Stimulated activated naive CD4-positive, alpha-beta T cell (primary cell): Measurements from ENCODE around the gene PTPRT.

ENCODE experiments used
- DNase-seq, 6 experiments: peaks; one replicate each; lab custom pipeline; 2025; lab: John Stamatoyannopoulos, UW

Gene PTPRT

DNA sequence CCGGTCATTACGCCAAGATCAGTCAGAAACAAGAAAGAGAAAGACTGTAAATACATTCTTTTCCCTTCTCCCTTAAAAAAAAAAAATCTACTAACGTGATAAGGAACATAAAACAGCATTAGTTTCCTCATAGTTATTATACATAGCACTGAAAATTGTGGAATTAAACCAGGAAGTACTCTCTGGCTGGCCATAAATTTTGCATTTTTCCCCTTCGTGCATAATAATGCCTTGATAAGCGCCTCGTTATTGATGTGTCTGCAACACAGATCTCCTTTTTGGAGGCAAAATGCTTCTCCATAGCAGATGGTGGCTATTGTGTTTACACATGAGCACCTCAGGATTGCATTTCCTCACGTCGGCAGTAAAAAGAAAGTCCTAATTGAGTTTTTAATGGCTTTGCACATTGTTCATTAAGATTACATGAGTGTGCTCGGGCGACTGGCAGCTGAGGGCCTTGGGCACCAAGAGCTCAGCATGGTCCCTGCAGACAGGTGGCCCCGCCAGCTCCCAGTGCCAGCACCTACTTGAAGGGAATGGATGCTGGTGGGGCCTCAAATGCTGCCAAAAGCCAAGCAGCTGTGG, 394.5 kb downstream of the PTPRT start:
- DNase-seq: no peak

DNA sequence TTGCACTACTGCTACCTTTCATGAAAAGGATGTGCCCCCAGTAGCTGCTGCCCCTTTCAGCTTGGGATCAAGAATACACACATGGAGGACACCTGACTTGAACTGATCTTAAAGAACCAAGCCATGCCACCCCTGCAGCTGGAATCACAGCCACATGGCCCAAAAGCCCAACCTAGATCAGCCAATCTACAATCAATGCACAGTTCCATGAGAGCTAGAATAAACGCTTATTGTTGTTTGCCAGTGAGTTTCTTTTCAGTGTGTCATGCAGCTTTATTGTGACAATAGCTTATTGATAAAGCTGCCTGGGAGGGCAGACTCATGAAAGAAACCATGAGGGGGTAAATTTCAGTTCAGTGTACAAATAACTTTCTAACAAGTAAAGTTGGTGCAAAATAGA, 397.7 kb downstream of the PTPRT start:
- DNase-seq: no peak

DNA sequence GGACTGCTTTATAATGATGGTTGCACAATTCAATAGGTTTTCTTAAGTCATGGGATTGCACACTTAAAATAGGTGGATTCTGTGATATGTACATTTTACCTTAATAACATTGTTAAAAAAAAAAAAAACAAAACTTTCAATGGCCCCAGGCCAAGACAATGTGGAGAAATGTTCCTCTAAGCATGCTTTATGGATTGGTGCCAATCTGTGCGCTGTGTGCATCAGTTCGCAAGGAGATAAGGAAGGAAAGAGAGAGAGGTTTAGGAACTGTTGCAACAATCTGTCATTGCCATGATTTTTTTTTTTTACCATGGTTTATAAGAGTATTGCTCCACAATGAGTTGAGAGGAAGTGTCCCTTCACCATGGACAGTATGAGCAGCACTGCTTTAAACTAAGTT, 399.6 kb downstream of the PTPRT start:
- DNase-seq: no peak

DNA sequence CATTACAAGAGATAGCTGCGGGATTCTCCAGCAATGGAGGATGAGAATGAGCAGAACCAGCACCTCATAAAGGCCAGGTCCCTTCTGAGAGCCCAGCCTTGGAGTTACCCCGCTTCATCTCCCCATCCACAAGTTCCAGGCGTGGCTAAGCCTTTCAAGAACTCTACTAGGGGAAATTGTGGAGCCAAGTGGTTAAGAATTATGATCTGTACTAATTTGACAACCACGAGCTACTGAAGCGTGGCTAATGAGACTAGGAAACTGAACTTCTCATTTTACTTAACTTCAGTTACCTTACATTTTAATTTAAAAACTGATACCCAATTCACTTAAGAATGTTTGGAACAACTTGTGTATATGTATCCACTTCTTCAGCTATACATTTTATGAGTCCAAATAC, 401.0 kb downstream of the PTPRT start:
- no peak for DNase-seq

DNA sequence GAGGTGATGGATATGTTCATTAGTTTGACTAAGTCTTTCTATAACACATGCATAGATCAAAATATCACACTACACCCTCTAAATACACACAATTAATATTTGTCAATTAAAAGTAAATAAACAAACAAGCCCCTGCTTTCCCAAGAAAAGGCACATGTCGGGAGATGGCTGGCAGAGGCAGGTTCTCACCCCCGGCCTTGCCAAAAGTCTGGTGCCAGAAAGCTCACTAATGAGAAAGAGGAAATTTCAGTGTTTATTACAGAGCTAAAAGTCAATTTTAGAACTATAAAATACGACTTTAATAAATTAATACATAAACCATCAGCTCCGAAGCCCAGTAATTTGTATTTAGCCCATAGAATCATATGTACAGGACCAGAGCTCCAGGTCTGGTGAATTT, 404.7 kb downstream of the PTPRT start:
- no peak for DNase-seq

DNA sequence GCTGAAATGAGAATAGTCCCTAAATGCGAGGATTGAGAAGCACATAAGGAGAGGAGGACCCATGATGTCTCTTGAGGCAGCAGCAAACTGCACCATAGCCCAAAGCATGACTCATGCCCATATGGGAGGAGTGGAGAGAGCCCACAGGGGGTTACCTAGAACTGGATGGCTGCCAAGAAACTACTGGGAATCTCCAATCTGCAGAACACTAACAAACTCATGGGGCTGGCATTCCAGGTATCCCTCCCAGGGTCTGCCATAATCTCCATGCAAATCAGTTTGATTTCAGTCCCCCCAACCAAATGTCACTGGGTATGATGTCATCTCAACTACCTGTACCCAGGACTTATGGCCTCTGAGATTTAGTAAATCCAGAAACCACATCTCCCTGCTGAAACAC, 410.5 kb downstream of the PTPRT start:
- no peak for DNase-seq

DNA sequence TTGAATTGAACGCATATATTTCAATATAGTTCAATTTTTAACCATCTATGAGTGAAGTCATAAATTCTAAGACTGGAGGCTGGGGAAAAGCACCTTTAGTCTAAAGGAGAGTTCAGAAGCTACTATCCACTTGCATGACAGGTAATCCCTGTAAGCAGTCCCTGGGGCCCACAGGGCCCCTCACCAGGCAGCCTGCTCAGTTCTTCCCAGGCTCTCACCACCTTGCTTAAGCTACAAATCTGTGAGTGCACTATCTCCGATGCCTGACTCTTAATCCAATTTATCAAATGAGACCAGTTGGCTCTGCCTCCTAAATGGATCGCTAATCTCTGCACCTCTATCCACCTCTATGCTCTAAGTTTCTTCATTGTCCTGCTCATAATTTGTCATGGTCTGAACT, 413.8 kb downstream of the PTPRT start:
- DNase-seq: no peak

DNA sequence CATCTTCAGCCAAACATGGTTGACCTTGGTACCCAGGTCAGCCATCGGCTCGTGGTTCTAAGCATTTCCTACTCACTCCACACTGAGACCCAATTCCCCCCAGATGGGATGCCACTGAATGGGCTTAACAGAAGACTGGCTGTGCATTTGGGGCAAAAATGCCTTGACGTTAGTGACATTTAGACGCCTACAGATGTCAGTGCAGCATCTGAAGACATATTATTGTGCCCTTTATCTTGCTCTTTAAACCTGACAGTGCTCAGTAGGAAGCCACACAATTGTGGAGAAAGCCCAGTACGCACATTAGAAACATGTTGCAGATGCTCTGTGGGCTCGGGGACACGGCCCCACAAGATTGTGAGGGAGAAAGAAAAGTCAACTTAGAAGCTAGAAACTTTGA, 414.7 kb downstream of the PTPRT start:
- DNase-seq: no peak

DNA sequence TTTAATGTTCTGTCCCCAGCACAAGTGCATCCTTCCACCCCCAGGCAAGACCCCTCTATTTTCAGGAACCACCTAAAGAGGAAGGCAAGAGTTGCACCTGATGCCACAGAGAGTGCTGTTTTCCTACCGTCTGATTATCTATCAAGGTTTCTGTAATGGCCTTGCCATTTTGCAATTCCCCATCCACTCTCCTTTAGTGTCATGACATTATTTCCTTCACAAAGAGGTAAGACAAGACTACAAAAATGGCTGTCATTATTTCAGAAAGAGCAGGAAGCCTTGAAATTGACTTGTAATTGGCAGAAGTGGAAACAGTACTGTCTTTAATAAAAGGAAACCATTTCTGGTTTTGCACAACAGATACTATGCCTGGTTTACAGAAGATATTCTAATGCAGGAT, 426.7 kb downstream of the PTPRT start:
- DNase-seq: no peak

DNA sequence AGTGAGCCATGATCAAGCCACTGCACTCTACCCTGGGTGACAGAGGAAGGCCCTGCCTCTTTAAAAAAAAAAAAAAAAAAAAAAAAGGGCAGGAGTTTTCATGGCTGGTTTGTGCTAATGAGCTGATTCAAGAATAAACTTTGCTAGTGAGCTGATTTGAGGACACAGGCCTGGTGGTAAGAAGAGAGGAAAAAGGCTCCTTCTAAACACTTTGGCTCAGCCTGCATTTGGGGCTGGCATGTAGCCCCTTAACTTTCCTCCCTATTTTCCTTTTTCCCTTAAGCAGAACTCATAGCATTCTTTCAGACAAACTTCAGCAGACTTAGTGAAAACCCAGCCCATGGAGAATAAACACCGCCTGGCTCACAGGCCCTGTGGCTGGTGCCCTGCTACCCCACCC, 432.7 kb downstream of the PTPRT start:
- no peak for DNase-seq

DNA sequence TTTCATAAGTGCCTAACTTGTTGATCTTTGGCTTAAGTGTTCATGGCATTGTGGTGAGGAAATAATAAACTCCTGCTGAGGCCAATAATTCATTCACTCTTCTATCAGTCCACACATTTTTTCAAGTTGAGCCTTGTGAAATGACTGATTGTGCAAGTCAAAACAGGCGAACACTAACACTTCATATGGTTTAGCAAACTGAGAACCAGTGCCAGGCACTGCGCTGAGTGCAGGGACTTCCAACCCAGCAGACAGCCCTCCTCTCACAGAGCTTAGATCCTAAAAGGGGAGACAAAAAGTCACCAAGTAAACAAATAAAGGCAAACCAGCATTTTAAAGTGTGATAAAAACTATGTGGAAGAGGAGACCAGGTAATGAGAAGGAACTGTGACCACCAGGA, 435.0 kb downstream of the PTPRT start:
- DNase-seq: no peak

DNA sequence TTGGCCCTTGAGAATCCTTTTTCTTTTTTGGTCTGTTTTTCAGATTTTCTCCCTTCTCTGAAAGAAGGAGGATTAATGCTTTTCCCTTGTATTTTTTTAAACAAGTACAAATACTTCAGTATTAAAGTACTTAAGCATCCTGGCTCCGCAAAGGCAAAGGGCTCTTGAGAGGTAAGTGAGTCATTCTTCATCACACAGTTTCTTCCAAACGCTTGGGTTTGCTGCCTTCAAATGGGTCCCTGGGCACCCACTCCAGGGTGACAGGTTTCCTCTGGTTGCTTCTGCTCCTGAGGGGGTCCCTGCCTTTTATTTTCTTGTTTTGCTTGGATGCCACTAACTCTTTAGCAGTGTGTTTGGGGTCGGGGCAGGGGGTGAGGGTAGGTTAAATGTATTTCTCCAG, 437.1 kb downstream of the PTPRT start:
- DNase-seq: no peak

DNA sequence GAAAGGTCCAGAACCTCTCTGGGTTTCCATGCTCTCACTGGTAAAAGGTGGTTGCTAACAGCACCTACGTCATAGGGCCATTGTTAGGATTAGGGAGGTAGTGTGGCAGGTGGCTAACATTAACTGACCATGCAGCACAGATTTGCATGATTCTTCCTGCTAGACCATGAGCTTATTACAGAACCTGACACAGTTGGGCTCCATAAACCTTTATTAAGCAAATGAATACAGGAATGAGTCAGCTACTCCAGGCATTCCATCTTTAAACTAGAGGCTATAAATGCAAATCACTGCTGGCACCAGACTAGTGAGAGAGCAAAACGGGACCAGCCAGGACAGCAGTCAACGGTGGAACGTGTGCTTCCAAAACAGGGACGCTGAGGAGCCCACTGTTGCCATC, 440.1 kb downstream of the PTPRT start:
- DNase-seq: no peak

DNA sequence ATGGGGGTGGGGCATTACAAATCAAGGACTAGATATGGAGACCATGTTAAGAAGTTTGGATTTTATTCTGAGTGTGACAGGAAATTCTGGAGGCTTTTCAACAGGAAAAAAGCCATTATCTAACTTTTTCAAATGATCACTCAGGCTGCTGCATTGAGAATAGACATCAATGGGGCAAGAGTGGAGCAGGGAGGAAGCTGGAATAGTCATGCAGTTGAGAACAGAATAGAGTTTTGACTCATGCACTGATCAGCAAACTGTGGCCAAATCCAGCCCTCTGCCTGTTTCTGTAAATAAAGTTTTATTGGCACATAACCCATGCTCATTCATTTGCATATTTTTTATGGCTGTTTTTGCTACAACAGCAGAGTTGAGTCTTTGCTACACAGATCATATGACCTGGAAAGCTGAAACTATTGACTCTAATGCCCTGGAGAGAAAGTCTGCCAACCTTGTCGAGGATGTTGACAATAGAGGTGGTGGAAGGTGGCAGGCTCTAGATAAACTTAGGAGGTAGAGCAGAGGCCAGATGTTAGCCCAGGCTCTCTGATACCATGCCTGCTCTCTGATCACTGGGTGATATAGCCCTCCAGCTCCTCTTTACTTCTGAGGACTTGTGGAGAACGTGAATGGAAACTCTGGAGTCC, 441.8 kb downstream of the PTPRT start:
- no peak for DNase-seq

DNA sequence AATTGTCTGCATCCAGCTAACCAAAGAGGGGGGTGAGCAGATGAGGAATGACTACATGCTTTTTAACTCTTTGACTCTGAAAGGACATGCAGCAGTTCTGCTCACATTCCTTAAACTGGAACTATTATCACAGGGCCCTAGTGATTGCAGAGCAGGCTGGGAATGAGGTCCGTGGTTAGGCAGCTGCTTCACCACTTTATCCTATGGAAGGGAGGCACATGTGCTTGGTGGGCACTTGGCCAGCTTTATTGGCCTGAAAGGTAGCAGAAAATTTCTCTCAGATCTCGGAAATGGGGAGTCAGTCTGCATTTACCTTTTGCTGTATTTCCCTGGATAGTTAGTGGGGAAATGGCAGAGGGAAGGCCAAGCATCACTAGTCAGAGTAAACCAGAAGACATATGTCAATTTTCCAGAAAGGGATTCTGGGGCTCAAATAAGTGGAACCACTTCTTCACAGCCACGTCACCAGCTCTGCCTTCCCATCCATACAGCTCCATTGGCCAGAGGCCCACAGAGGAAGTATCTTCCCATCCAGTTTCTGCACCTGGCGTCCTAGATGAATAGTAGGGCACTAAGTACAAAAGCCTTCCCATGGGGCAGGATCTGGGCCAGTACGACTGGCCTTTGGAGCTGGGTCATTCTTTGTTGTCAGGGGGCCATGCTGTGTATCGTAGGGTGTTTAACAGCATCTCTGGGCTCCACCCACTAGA, 444.8 kb downstream of the PTPRT start:
- DNase-seq: no peak

DNA sequence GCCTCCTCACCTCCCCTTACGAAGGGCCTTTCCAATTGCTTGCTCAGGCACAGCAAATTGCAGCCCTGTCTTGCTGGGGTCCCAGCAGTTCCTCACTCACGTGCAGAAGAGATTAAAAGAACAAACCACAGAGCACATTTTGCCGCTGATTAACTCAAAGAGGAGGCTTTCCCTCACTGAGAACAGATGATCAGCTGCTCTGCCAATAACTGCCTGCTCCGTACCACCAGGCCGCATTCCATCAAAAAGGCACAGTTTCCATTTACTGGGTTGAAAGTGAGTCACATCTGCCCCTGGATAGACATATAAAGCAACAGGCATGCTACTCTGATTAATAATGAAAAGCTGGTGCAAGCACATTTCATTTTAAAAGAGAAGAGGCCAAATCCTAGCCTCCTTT, 446.8 kb downstream of the PTPRT start:
- DNase-seq: no peak

DNA sequence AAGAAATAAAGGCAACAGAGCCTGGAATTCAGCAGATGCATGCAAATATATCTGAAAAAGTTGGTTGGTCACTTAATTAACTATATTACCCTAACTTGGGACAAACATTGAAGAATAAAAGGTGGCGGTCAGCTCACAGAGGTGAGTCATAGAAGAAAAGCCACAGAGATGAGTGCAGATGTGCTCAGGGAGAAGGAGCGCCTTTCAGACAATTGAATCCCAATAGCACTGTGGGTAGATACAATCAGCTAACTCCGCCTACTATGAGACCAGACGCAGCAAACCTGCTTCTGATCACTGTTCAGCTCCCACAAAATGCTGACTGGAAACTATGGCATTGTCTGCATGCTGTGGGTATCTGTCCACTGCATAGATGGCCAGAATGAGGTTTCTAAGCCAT, 447.8 kb downstream of the PTPRT start:
- DNase-seq: no peak

DNA sequence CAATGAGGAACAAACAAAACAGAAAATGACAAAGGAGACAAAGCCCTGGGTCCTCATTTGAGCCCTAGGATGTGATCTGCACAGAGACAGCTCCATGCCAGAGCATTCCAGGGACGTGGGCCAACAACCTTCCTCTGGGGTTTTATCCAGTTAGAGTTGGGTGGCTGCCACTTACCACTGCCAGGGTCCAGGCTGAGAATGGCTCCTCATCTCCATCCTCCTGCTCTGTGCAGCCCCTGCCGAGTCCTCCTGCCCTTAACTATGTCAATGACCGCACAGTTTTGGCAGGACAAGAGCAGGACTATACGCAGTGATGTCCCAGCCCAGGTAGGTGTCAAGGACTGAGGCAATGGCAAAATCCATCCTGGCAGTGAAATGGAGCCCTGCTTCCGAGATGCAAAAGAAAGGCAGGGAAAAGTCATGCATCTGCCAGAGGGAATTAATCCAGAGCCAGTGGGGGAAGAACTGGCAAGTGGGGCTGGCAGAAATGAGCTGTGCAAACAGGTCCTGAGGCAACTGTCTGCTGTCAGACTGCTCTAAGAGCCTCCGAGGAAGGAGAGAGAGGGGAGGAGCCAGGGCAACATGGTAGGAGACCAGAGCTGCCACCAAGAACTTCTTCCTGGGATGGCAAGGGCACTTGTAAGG, 449.4 kb downstream of the PTPRT start:
- DNase-seq: no peak

DNA sequence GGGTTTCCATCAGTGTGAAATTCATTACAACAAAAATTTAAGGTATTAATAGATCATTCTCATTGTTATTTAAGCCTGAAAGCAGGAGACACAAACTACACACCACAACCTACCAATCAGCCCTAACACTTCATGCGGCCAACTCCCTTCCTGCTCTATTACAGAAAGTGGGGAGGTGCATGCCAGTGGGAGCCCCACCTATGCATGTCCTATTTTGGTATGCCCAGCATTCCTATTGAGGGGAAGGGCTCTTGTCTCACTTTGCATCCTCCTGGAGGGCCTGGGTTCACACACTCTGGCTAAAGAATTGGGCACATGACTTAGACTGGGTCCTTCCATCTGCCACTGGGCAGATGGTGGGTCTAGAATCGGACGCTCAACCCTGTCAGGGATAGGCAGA, 450.0 kb downstream of the PTPRT start:
- no peak for DNase-seq

DNA sequence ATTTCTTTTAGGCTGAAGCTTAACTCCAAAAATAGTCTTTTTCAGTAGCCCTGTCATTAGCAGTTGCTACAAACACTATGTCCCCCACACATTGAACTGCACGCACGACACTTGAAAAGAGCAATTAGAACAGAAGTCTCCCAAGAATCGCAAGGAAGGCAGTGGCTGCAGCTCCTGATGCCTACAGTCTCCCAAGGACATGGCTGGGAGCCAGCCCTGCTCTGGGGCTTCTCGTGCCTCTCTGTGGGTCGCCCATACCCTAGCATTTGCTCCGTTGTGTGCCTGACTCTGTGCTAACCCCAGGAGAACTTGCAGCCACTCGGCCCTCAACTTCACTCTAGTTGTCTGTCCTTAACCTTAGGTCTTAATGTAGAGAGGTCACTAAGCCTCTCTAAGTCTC, 454.2 kb downstream of the PTPRT start:
- DNase-seq: no peak

DNA sequence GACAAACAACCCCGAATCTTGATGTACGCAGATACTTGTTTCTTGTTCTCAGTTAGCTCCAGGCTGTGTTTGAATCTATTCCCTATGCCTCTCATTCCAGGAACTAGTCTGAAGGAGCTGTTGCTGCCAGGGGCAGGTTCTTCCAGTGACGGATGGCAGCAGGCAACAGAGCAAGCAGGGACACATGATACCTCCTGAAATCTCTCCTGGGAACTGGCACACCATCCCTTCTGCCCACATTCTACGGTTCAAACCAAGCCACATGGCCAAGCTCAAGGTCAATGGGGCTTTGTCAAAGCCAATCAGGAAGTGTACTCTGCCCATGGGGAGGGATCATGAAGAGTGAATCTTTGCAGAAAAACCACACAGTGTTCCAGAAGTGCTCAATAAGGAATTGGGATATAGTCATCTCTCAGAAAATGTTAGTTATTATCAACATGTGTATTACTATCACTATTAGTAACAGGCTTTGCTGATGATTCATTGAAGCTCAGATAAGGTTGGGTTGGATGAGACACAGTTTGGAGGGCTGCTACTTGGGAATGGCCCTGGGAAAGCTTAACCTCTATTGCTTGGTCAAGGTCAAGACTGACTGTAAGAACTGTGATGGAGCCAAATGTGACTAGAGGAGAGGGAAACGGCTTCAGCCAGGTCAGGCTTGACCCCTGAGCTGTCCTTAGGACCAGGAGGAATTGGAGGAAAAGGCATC, 454.9 kb downstream of the PTPRT start:
- DNase-seq: no peak

DNA sequence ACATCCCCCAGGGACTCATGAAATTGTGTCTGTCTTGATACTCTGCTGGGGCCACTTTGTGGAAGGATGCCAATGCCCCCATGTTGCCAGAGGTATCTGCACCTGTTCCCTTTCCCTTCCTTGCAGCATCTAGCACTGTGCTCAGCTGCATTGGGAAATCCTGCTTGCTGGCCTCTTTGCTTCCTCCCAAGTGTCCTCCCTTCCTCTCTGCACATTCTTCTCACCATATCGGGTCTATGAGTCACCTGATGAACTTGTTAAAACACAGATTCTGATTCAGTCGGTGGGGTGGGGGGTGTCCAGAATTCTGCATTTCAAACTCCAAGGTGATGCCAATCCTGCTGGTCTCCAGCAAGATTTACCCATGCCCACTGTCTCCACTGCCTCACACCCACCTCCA, 467.8 kb downstream of the PTPRT start:
- DNase-seq: no peak
